ENCODE measurements around the gene AKIRIN1.

DNA sequence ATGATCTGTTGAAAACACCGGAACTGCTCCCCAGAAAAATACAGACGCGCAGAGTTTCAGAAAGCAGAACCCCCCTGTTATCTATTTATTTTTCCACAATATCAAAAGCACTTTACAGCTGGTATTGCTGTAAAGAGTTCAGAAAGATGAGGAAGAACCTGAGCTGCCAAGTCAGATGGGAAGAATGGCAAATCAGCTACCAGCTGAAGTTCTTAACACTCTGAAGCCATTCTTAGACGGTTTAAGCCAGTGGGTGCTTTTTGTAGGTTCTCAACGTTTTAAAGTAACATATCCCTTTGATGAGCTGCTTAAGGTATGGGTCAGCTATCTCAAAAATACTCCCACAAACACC is 714 bp upstream of the AKIRIN1 start:
- no peak for TF ChIP-seq POLR2AphosphoS5 (IDR thresholded peaks at IDR 0.05)
- TF ChIP-seq, protein P1, sequence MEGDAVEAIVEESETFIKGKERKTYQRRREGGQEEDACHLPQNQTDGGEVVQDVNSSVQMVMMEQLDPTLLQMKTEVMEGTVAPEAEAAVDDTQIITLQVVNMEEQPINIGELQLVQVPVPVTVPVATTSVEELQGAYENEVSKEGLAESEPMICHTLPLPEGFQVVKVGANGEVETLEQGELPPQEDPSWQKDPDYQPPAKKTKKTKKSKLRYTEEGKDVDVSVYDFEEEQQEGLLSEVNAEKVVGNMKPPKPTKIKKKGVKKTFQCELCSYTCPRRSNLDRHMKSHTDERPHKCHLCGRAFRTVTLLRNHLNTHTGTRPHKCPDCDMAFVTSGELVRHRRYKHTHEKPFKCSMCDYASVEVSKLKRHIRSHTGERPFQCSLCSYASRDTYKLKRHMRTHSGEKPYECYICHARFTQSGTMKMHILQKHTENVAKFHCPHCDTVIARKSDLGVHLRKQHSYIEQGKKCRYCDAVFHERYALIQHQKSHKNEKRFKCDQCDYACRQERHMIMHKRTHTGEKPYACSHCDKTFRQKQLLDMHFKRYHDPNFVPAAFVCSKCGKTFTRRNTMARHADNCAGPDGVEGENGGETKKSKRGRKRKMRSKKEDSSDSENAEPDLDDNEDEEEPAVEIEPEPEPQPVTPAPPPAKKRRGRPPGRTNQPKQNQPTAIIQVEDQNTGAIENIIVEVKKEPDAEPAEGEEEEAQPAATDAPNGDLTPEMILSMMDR (IDR thresholded peaks at IDR 0.05 in 8 of 11, conservative IDR thresholded peaks at IDR 0.05 in 3 of 11), result no peak

Data from spleen (tissue), 7 donors.